Mesenchymal stem cell (in vitro differentiated cells and primary cell): ENCODE data around the gene EMP3.

Experiments
- DNase-seq: peaks from one replicate; pipeline ENCODE4 v3.0.0-alpha.2; 2013
- H2AFZ ChIP-seq: one replicate; pipeline ENCODE4 v1.6.1; 2013; ENCODE audit warnings: low read depth, mild to moderate bottlenecking, control low read depth, inconsistent platforms, low read length, moderate library complexity
- H2AK5ac ChIP-seq: 2 replicates; pipeline ENCODE4 v1.6.1; 2013; ENCODE audit warnings: low read length, moderate library complexity, mild to moderate bottlenecking, inconsistent platforms; ENCODE audit not compliant: severe bottlenecking
- H2BK120ac ChIP-seq: one replicate; pipeline ENCODE4 v1.6.1; 2013; ENCODE audit warnings: low read depth, mild to moderate bottlenecking, inconsistent platforms, low read length, moderate library complexity
- H2BK12ac ChIP-seq, 2 experiments: one replicate each; pipeline ENCODE4 v1.6.1; 2013; ENCODE audit warnings: inconsistent platforms in 2 of 2, low read length in 2 of 2, mild to moderate bottlenecking in 2 of 2, moderate library complexity in 2 of 2, control low read depth in 1 of 2
- H2BK15ac ChIP-seq: one replicate; pipeline ENCODE4 v1.6.1; 2013; ENCODE audit warnings: mild to moderate bottlenecking, low read depth, inconsistent platforms; ENCODE audit not compliant: poor library complexity, severe bottlenecking
- H2BK5ac ChIP-seq: 2 replicates; pipeline ENCODE4 v1.6.1; 2013; ENCODE audit warnings: low read depth, mild to moderate bottlenecking, low read length, control low read depth, inconsistent platforms; ENCODE audit not compliant: poor library complexity, severe bottlenecking
- H3K14ac ChIP-seq, 2 experiments: one replicate each; pipeline ENCODE4 v1.6.1; 2013; ENCODE audit warnings: inconsistent platforms in 2 of 2, low read length in 2 of 2, control low read depth in 1 of 2, mild to moderate bottlenecking in 1 of 2, moderate library complexity in 1 of 2
- H3K18ac ChIP-seq, 2 experiments: one replicate each; pipeline ENCODE4 v1.6.1; 2013; ENCODE audit warnings: inconsistent platforms in 2 of 2, low read length in 2 of 2, control low read depth in 1 of 2, low read depth in 1 of 2, mild to moderate bottlenecking in 1 of 2
- H3K23ac ChIP-seq, 2 experiments: one replicate each; pipeline ENCODE4 v1.6.1; 2013; ENCODE audit warnings: inconsistent platforms in 2 of 2, low read length in 2 of 2, mild to moderate bottlenecking in 2 of 2, moderate library complexity in 2 of 2, control low read depth in 1 of 2
- H3K27ac ChIP-seq: 2 replicates; pipeline ENCODE4 v1.5.1; 2013; ENCODE audit warnings: mild to moderate bottlenecking, moderate library complexity, low read length, control low read depth, inconsistent platforms; ENCODE audit not compliant: poor library complexity, severe bottlenecking
- H3K27me3 ChIP-seq, 2 experiments: 2 replicates each; pipeline versions ENCODE4 v1.6.1 to v1.7.0; 2013; ENCODE audit warnings: low read length in 2 of 2, mild to moderate bottlenecking in 2 of 2, moderate library complexity in 2 of 2, control low read depth in 1 of 2, inconsistent platforms in 1 of 2; ENCODE audit not compliant: control insufficient read depth in 1 of 2, insufficient read depth in 1 of 2
- H3K36me3 ChIP-seq, 2 experiments: 2 replicates each; pipeline versions ENCODE4 v1.6.1 to v1.7.0; 2013; ENCODE audit warnings: low read length in 2 of 2, control low read depth in 1 of 2, inconsistent platforms in 1 of 2, low read depth in 1 of 2, mild to moderate bottlenecking in 1 of 2; ENCODE audit not compliant: insufficient read depth in 2 of 2, control insufficient read depth in 1 of 2
- H3K4ac ChIP-seq, 2 experiments: one replicate each; pipeline ENCODE4 v1.6.1; 2013; ENCODE audit warnings: inconsistent platforms in 2 of 2, low read length in 2 of 2, mild to moderate bottlenecking in 2 of 2, moderate library complexity in 2 of 2, control low read depth in 1 of 2, low read depth in 1 of 2
- H3K4me1 ChIP-seq: 2 replicates; pipeline ENCODE4 v1.6.1; 2013; ENCODE audit warnings: low read depth, low read length, control low read depth; ENCODE audit not compliant: control insufficient read depth, insufficient read depth
- H3K4me2 ChIP-seq: 2 replicates; pipeline ENCODE4 v1.6.1; 2013; ENCODE audit warnings: low read length, mild to moderate bottlenecking, inconsistent platforms; ENCODE audit not compliant: poor library complexity, severe bottlenecking
- H3K4me3 ChIP-seq, 2 experiments: 2 replicates each; pipeline versions ENCODE4 v1.5.1 to v1.7.0; 2013; ENCODE audit warnings: low read length in 2 of 2, mild to moderate bottlenecking in 2 of 2, control low read depth in 1 of 2, low read depth in 1 of 2; ENCODE audit not compliant: insufficient read depth in 1 of 2
- H3K79me1 ChIP-seq: replicated peaks from 2 replicates; pipeline ENCODE4 v1.6.1; 2013; ENCODE audit warnings: mild to moderate bottlenecking, control low read depth, low read length, inconsistent platforms; ENCODE audit not compliant: poor library complexity, severe bottlenecking
- H3K9ac ChIP-seq: 2 replicates; pipeline ENCODE4 v1.7.0; 2013; ENCODE audit warnings: mild to moderate bottlenecking, low read length, moderate library complexity
- H3K9me3 ChIP-seq: 2 replicates; pipeline ENCODE4 v1.7.0; 2013; ENCODE audit warnings: mild to moderate bottlenecking, low read length; ENCODE audit not compliant: control insufficient read depth
- H4K8ac ChIP-seq: one replicate; pipeline ENCODE4 v1.6.1; 2013; ENCODE audit warnings: inconsistent platforms, mild to moderate bottlenecking, low read length, moderate library complexity
- H4K91ac ChIP-seq: one replicate; pipeline ENCODE4 v1.6.1; 2013; ENCODE audit warnings: mild to moderate bottlenecking, low read length, inconsistent platforms
- WGBS: methylation state at CpG from one replicate; pipeline ENCODE4 v1.1.7; 2013; ENCODE audit warnings: mixed read lengths; 5-methylcytosine and 5-hydroxymethylcytosine counted together

The EMP3 gene

GRCh38 chr19:48301886-48302599 lies 23.3 kb upstream of the EMP3 start:
- H3K27ac ChIP-seq = no peak overlapping the region
- H4K8ac ChIP-seq = no peak overlapping the region
- DNase-seq = no peak
- peaks cover 25 to 39% of the 10 kb centered on the region in 2 experiments for H3K27me3 ChIP-seq
- H3K9me3 ChIP-seq = peaks cover 2% of the 10 kb centered on the region
- H4K91ac ChIP-seq = no peak overlapping the region
- H2AFZ ChIP-seq = no peak overlapping the region
- H3K18ac ChIP-seq = no peak overlapping the region
- H3K4me2 ChIP-seq = no peak overlapping the region
- no peak overlapping the region for H3K4ac ChIP-seq
- H2BK12ac ChIP-seq = no peak overlapping the region
- no peaks in the 10 kb centered on the region for H3K36me3 ChIP-seq
- no peak overlapping the region for H3K4me3 ChIP-seq
- H3K4me1 ChIP-seq = peaks cover 3% of the 10 kb centered on the region
- no peak overlapping the region for H2BK120ac ChIP-seq
- H3K79me1 ChIP-seq = no peaks in the 10 kb centered on the region
- H3K14ac ChIP-seq = no peak overlapping the region
- WGBS = 93% methylated on average over 1 of the region's 1 CpG
- H2BK5ac ChIP-seq = no peak overlapping the region
- H3K23ac ChIP-seq = no peak overlapping the region
- no peak overlapping the region for H3K9ac ChIP-seq
- no peak overlapping the region for H2BK15ac ChIP-seq
- H2AK5ac ChIP-seq = no peak overlapping the region

- Histone ChIP-seq H3K27ac (no peak overlapping the region), H3K4ac (peak overlapping the region in 1 of 2 experiments; percentile 73), H3K14ac (no peak overlapping the region), H3K23ac (no peak overlapping the region), H3K9ac (no peak overlapping the region), H3K79me1 (no peaks in the 10 kb centered on the region), H3K18ac (no peak overlapping the region), H3K27me3 (peaks cover 25 to 39% of the 10 kb centered on the region in 2 experiments), H2BK12ac (no peak overlapping the region), H2BK5ac (no peak overlapping the region), H3K4me3 (no peak overlapping the region), H4K8ac (no peak overlapping the region), H4K91ac (no peak overlapping the region), H2BK15ac (no peak overlapping the region), H3K4me1 (peaks cover 3% of the 10 kb centered on the region), H3K36me3 (no peaks in the 10 kb centered on the region), H3K9me3 (peaks cover 2% of the 10 kb centered on the region), H2AK5ac (no peak overlapping the region), H2AFZ (no peak overlapping the region), H3K4me2 (no peak overlapping the region), H2BK120ac (no peak overlapping the region)
- 89% methylated on average over 12 of the region's 12 CpGs for WGBS
- DNase-seq = no peak
Measured at GRCh38 chr19:48302600-48302959, 22.8 kb upstream of the EMP3 start.

- WGBS = 84% methylated on average over 13 of the region's 13 CpGs
- Histone ChIP-seq H3K9me3 (peaks cover 2% of the 10 kb centered on the region), H3K14ac (no peak overlapping the region)
Measured at GRCh38 chr19:48303367-48303766, 22.0 kb upstream of the EMP3 start.

GRCh38 chr19:48303866-48304265 lies 21.5 kb upstream of the EMP3 start:
- H2BK12ac ChIP-seq = no peak overlapping the region
- no peak overlapping the region for H3K9ac ChIP-seq
- H2AFZ ChIP-seq = no peak overlapping the region
- H3K14ac ChIP-seq = no peak overlapping the region
- H2BK5ac ChIP-seq = no peak overlapping the region
- WGBS = 83% methylated on average over 19 of the region's 19 CpGs
- DNase-seq = no peak
- peaks cover 25 to 39% of the 10 kb centered on the region in 2 experiments for H3K27me3 ChIP-seq
- peaks cover 2% of the 10 kb centered on the region for H3K9me3 ChIP-seq
- H3K36me3 ChIP-seq = no peaks in the 10 kb centered on the region
- no peak overlapping the region for H2BK15ac ChIP-seq
- H3K23ac ChIP-seq = no peak overlapping the region
- H3K4me2 ChIP-seq = no peak overlapping the region
- peaks cover 7% of the 10 kb centered on the region for H3K4me1 ChIP-seq
- H2AK5ac ChIP-seq = no peak overlapping the region
- H4K8ac ChIP-seq = no peak overlapping the region
- H3K4ac ChIP-seq = no peak overlapping the region
- H3K27ac ChIP-seq = no peak overlapping the region
- H3K79me1 ChIP-seq = no peaks in the 10 kb centered on the region
- H3K4me3 ChIP-seq = no peak overlapping the region
- H2BK120ac ChIP-seq = no peak overlapping the region
- H4K91ac ChIP-seq = peak overlapping the region; percentile 41
- no peak overlapping the region for H3K18ac ChIP-seq

More at GRCh38 chr19:48303367-48303766, 22.0 kb upstream of the EMP3 start:
- no peak overlapping the region for H3K4ac ChIP-seq
- H4K91ac ChIP-seq = peak overlapping the region; percentile 41
- no peaks in the 10 kb centered on the region for H3K36me3 ChIP-seq
- H3K27me3 ChIP-seq = peaks cover 25 to 39% of the 10 kb centered on the region in 2 experiments
- H2AK5ac ChIP-seq = no peak overlapping the region
- no peak for DNase-seq
- no peak overlapping the region for H3K27ac ChIP-seq
- no peak overlapping the region for H2BK120ac ChIP-seq
- no peaks in the 10 kb centered on the region for H3K79me1 ChIP-seq
- H3K4me1 ChIP-seq = peaks cover 3% of the 10 kb centered on the region
- no peak overlapping the region for H3K18ac ChIP-seq
- H2BK5ac ChIP-seq = no peak overlapping the region
- H3K9ac ChIP-seq = no peak overlapping the region
- H2AFZ ChIP-seq = no peak overlapping the region
- H4K8ac ChIP-seq = no peak overlapping the region
- no peak overlapping the region for H3K23ac ChIP-seq
- no peak overlapping the region for H2BK15ac ChIP-seq
- no peak overlapping the region for H2BK12ac ChIP-seq
- H3K4me3 ChIP-seq = no peak overlapping the region
- no peak overlapping the region for H3K4me2 ChIP-seq
